Measurements from ENCODE around the gene GNAS-AS1. TPM values are rescaled to one million over a fixed set of nuclear protein-coding genes. Genes with fewer than 3 reads are reported as not detected.

GNAS-AS1 gene
- total and polyA plus RNA-seq, 11 donors, result 0.17 to 0.91 (median 0.29) TPM; not detected in 2

- Histone ChIP-seq H3K4me3 (no peak overlapping the region), H3K27me3 (peaks cover 0 to 44% (median 4%) of the 10 kb centered on the region in 9 donors), H3K36me3 (no peaks in the 10 kb centered on the region), H3K27ac (no peak overlapping the region), H3K4me1 (no peaks in the 10 kb centered on the region), H3K9me3 (no peaks in the 10 kb centered on the region)
- intact Hi-C loops (cut with DNase I), result no loop called here
- ATAC-seq, result no peak
- no peak for DNase-seq
- TF ChIP-seq CTCF (IDR thresholded peaks at IDR 0.05), result no peak
- no peak for TF ChIP-seq POLR2A (IDR thresholded peaks at IDR 0.05)
- 50 to 72% (median 69%) methylated on average over 9 of the region's 9 CpGs for WGBS, 4 donors
Observed at GRCh38 chr20:58778760-58779159, 71.9 kb downstream of the GNAS-AS1 start.

DNA sequence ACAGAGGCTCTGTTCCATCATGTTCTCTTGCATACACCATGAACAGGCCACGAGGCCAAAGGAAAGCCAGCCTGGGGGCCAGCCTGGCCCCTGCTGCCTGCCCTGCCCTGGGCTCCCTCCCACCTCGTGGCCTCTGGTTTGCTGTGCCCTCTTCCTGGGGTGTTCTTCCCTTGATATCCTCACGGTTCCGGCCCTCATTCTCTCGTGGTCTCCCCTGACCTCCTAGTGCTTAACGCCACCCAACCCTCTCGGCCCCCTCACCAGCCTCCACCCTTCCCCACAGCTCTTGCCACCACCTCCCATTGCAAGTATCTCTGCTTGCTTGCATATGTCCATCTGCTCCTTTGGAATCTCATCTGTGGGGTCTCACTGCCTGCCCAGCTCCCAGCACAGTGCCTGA is 73.0 kb downstream of the GNAS-AS1 start:
- intact Hi-C loops (cut with DNase I), result no loop called here
- H3K27ac ChIP-seq, result no peak overlapping the region
- ATAC-seq, result no peak
- no peak for TF ChIP-seq POLR2A (IDR thresholded peaks at IDR 0.05)
- no peak for TF ChIP-seq CTCF (IDR thresholded peaks at IDR 0.05)
- no peaks in the 10 kb centered on the region for H3K9me3 ChIP-seq
- 61 to 82% (median 80%) methylated on average over 7 of the region's 7 CpGs for WGBS, 4 donors
- no peak overlapping the region for H3K4me3 ChIP-seq
- H3K27me3 ChIP-seq, result peaks cover 0 to 35% (median 4%) of the 10 kb centered on the region in 9 donors
- DNase-seq, result no peak
- no peaks in the 10 kb centered on the region for H3K4me1 ChIP-seq
- H3K36me3 ChIP-seq, result no peaks in the 10 kb centered on the region

DNA sequence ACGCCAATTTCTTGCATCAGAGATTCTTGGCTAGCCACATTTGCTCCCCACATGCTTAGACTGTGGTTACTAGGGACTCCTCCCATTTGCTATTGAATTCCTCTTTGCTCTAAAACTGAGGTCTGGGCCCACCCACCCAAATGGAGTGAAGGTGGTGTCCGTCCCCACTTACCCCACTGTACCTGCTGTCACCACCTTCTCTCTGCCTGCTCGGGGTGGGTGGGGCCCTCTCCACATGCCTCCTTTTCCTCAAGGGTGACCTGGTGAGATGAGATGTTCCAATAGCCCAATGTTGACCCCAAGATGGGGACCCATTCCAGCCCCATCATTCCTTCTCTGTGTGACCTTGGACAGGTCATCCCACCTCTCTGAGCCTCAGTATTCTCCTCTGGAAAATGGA is 74.6 kb downstream of the GNAS-AS1 start:
- Histone ChIP-seq H3K4me3 (no peak overlapping the region), H3K4me1 (no peaks in the 10 kb centered on the region), H3K27ac (no peak overlapping the region), H3K27me3 (peaks cover 0 to 48% (median 4%) of the 10 kb centered on the region in 9 donors), H3K36me3 (no peaks in the 10 kb centered on the region), H3K9me3 (no peaks in the 10 kb centered on the region)
- ATAC-seq (no peak), DNase-seq (no peak)
- WGBS, 4 donors, result 74 to 89% (median 75%) methylated on average over 3 of the region's 3 CpGs
- intact Hi-C loops (cut with DNase I), result no loop called here
- TF ChIP-seq CTCF (IDR thresholded peaks at IDR 0.05), result no peak
- no peak for TF ChIP-seq POLR2A (IDR thresholded peaks at IDR 0.05)

DNA sequence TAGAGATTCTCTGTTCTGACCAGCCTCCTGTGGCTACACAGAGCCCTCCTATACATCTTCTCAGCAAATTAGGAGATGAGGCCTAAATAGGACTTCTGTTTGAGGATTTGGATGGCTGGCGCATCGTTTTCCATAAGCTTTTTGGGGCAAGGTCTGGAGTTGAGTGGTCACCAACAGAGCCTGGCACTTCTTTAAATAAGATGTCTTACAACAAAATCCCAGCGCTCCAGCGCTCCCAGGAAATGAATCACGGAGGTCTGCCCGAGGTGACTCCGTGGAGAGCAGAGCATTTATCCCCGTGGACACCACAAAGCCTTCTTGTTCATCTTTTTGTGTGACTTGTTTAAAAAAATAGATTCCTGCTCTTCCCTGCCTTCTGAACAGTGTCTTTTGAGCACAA is 75.3 kb downstream of the GNAS-AS1 start:
- Histone ChIP-seq H3K27me3 (peaks cover 0 to 53% (median 4%) of the 10 kb centered on the region in 9 donors), H3K36me3 (no peaks in the 10 kb centered on the region), H3K27ac (no peak overlapping the region), H3K4me1 (no peaks in the 10 kb centered on the region), H3K9me3 (no peaks in the 10 kb centered on the region), H3K4me3 (no peak overlapping the region)
- 87 to 94% (median 91%) methylated on average over 8 of the region's 8 CpGs for WGBS, 4 donors
- intact Hi-C loops (cut with DNase I), result no loop called here
- DNase-seq, result no peak
- ATAC-seq, result no peak
- TF ChIP-seq CTCF (IDR thresholded peaks at IDR 0.05), result no peak
- TF ChIP-seq POLR2A (IDR thresholded peaks at IDR 0.05), result no peak

Measured in heart left ventricle (tissue), 16 donors.